ENCODE data around the gene CAPN1. TPM values are rescaled to one million over a fixed set of nuclear protein-coding genes. Genes with fewer than 3 reads are reported as not detected.

The CAPN1 gene
- total and polyA plus RNA-seq, 2 of the 13 experiments (the other 11 are each of a cell fraction or from before 2014, with no cell fraction given) = 57.3 to 82.6 TPM

DNA sequence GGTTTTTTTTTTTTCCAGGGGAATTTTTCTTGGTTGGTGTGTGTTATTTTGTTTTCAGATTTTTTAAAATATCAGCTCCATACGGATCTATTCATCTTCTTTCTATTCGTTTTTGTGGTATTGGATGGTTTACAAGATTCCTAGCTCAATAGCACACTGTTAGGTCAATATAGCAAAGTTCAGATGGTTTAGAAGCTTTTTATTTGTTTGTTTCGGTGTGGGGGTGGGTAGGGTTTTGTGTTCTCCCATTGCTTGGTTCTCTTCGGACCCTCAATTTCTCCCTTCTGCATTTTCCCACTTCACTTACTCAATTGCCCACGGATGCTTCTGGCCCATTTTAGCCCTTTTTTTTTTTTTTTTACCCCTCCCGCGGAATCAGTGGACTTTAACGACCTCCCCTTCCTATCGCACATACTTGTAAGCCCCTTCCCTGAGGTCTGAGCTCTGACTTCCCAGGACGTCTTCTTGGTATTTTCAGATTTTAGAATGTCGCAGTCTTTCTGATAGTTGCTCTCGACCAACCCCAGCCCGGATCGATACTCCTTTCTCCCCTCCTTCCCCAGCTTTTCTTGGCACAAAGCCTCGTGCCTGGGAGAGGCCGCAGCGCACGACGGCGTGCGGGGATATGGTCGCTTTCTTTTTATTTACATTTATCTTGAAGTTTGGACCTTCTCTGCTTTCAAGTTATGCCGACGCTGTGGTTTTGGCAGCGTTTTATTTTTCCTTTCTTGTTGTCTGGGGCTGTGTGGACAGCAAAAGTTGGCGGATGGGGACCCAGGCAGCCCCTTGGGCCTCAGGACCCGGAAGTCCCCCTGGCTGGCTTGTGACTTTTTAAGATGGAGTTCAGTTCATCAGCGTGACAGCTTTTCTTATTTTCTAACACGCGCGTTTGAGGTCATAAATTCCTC is 16.1 kb upstream of the CAPN1 start (continued):
- TF ChIP-seq, protein P1, sequence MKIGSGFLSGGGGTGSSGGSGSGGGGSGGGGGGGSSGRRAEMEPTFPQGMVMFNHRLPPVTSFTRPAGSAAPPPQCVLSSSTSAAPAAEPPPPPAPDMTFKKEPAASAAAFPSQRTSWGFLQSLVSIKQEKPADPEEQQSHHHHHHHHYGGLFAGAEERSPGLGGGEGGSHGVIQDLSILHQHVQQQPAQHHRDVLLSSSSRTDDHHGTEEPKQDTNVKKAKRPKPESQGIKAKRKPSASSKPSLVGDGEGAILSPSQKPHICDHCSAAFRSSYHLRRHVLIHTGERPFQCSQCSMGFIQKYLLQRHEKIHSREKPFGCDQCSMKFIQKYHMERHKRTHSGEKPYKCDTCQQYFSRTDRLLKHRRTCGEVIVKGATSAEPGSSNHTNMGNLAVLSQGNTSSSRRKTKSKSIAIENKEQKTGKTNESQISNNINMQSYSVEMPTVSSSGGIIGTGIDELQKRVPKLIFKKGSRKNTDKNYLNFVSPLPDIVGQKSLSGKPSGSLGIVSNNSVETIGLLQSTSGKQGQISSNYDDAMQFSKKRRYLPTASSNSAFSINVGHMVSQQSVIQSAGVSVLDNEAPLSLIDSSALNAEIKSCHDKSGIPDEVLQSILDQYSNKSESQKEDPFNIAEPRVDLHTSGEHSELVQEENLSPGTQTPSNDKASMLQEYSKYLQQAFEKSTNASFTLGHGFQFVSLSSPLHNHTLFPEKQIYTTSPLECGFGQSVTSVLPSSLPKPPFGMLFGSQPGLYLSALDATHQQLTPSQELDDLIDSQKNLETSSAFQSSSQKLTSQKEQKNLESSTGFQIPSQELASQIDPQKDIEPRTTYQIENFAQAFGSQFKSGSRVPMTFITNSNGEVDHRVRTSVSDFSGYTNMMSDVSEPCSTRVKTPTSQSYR (CRISPR knock-in tag; IDR thresholded peaks at IDR 0.05; ENCODE audit: borderline replicate concordance) = peak; percentile 62
- TF ChIP-seq IRF2 (CRISPR knock-in tag; IDR thresholded peaks at IDR 0.05) (0 out of 2 replicates have a peak, but pooled peaks have one; percentile 38), REPIN1 (CRISPR knock-in tag; IDR thresholded peaks at IDR 0.05; ENCODE audit: borderline replicate concordance, low read depth) (no peak), ZNF577 (CRISPR knock-in tag; IDR thresholded peaks at IDR 0.05; ENCODE audit: borderline replicate concordance, low read depth) (no peak), ZNF143 (CRISPR knock-in tag; IDR thresholded peaks at IDR 0.05) (no peak), ZNF772 (CRISPR knock-in tag; IDR thresholded peaks at IDR 0.05) (peak; percentile 39; the same call in 1 of the 2 replicates), SP5 (CRISPR knock-in tag; IDR thresholded peaks at IDR 0.05; ENCODE audit: borderline replicate concordance, low read depth) (no peak), KLF11 (CRISPR knock-in tag; IDR thresholded peaks at IDR 0.05) (no peak), FOSL2 (CRISPR knock-in tag; IDR thresholded peaks at IDR 0.05) (no peak), MIXL1 (CRISPR knock-in tag; IDR thresholded peaks at IDR 0.05) (peak; percentile 60; the same call in 1 of the 2 replicates), ZNF30 (CRISPR knock-in tag; IDR thresholded peaks at IDR 0.05) (no peak), RORA (CRISPR knock-in tag; IDR thresholded peaks at IDR 0.05) (no peak), CHD2 (IDR thresholded peaks at IDR 0.05; ENCODE audit: low read depth, low read length) (no peak), KDM5B (CRISPR knock-in tag; IDR thresholded peaks at IDR 0.05; ENCODE audit: borderline replicate concordance) (no peak; the same call in 1 of the 2 replicates), ZNF782 (CRISPR knock-in tag; IDR thresholded peaks at IDR 0.05; ENCODE audit: borderline replicate concordance) (no peak), CHCHD3 (CRISPR knock-in tag; IDR thresholded peaks at IDR 0.05) (no peak), ZNF34 (CRISPR knock-in tag; IDR thresholded peaks at IDR 0.05; ENCODE audit: borderline replicate concordance) (no peak), KDM6A (CRISPR knock-in tag; IDR thresholded peaks at IDR 0.05; ENCODE audit: low read depth) (peak; percentile 76), SAFB2 (CRISPR knock-in tag; IDR thresholded peaks at IDR 0.05; ENCODE audit: borderline replicate concordance, low read depth) (no peak)
- TF ChIP-seq, protein P2, sequence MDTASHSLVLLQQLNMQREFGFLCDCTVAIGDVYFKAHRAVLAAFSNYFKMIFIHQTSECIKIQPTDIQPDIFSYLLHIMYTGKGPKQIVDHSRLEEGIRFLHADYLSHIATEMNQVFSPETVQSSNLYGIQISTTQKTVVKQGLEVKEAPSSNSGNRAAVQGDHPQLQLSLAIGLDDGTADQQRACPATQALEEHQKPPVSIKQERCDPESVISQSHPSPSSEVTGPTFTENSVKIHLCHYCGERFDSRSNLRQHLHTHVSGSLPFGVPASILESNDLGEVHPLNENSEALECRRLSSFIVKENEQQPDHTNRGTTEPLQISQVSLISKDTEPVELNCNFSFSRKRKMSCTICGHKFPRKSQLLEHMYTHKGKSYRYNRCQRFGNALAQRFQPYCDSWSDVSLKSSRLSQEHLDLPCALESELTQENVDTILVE (CRISPR knock-in tag; IDR thresholded peaks at IDR 0.05) = no peak; the same call in 1 of the 2 replicates
- TF ChIP-seq, protein P3, sequence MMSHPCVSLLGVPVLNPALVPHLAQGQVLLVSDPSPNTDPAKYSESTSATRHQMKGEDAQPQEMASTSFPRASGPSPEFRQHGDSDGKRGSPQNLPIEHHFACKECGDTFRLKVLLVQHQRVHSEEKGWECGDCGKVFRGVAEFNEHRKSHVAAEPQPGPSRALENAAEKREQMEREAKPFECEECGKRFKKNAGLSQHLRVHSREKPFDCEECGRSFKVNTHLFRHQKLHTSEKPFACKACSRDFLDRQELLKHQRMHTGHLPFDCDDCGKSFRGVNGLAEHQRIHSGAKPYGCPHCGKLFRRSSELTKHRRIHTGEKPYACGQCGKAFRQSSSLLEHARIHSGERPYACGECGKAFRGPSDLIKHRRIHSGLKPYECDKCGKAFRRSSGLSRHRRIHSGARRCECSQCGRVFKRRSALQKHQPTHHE (CRISPR knock-in tag; IDR thresholded peaks at IDR 0.05; ENCODE audit: borderline replicate concordance) = no peak
- TF ChIP-seq, protein P4, sequence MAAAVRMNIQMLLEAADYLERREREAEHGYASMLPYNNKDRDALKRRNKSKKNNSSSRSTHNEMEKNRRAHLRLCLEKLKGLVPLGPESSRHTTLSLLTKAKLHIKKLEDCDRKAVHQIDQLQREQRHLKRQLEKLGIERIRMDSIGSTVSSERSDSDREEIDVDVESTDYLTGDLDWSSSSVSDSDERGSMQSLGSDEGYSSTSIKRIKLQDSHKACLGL (CRISPR knock-in tag; IDR thresholded peaks at IDR 0.05) = 0 out of 2 replicates have a peak, but pooled peaks have one; percentile 13
- TF ChIP-seq, protein P5, sequence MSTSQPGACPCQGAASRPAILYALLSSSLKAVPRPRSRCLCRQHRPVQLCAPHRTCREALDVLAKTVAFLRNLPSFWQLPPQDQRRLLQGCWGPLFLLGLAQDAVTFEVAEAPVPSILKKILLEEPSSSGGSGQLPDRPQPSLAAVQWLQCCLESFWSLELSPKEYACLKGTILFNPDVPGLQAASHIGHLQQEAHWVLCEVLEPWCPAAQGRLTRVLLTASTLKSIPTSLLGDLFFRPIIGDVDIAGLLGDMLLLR (CRISPR knock-in tag; IDR thresholded peaks at IDR 0.05) = no peak
